Measurements from ENCODE around the gene SLC25A1. TPM values are rescaled to one million over a fixed set of nuclear protein-coding genes. Genes with fewer than 3 reads are reported as not detected.
"Not testable (repeated sequence)": the region's sequence is repeated elsewhere in the genome, so short reads cannot be mapped to it uniquely, and the experiment has no call there.

Gene SLC25A1
- total RNA-seq, 1 experiment from 2014 or later, result 151 TPM

DNA sequence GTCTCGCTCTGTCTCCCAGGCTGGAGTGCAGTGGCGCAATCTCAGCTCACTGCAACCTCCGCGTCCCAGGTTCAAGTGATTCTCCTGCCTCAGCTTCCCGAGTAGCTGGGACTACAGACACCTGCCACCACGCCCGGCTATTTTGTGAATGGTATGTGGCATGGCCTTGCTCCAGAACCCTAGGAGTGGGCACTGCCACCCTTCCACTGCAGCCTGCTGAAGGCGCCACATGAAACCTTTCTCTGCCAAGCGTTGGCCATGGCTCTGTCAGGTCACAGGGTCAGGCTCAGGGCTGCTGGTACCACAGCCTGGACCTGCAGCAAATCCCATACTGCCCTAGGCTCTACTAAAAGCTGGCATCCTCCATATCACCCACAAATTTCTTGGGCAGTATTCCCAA is 22.4 kb downstream of the SLC25A1 start:
- H3K27me3 ChIP-seq (ENCODE audit: insufficient read depth, low read length), result peaks cover 14% of the 10 kb centered on the region
- not testable (repeated sequence) for H4K91ac ChIP-seq (ENCODE audit: insufficient read length, low read depth, low read length); H3K14ac ChIP-seq (ENCODE audit: insufficient read depth, low read length); H2AK5ac ChIP-seq (ENCODE audit: insufficient read length, low read length); H3K4me1 ChIP-seq (ENCODE audit: insufficient read depth, low read length); H3K23me2 ChIP-seq (ENCODE audit: insufficient read length, low read depth, low read length, poor library complexity, severe bottlenecking); H2BK5ac ChIP-seq (ENCODE audit: insufficient read length, low read length); H3K27ac Mint-ChIP-seq; H3K9ac ChIP-seq (ENCODE audit: extremely low read depth, insufficient read length, low read length); H3K23ac ChIP-seq (ENCODE audit: insufficient read length, low read depth, low read length); H2BK20ac ChIP-seq (ENCODE audit: low read depth, low read length, poor library complexity, severe bottlenecking); H3K9me3 ChIP-seq (ENCODE audit: control insufficient read depth, low read depth, low read length); H4K5ac ChIP-seq (ENCODE audit: insufficient read length, low read depth, low read length); H2BK120ac ChIP-seq (ENCODE audit: low read depth, low read length, poor library complexity, severe bottlenecking); H3K27ac ChIP-seq (ENCODE audit: insufficient read length, low read depth, low read length); H3K79me2 ChIP-seq (ENCODE audit: insufficient read depth, low read length); H2AFZ ChIP-seq (ENCODE audit: low read length); H3K4me3 Mint-ChIP-seq; H3K4me2 ChIP-seq (ENCODE audit: insufficient read depth, insufficient read length, low read length); H3K36me3 Mint-ChIP-seq (ENCODE audit: insufficient read depth in 1 of 3, low read depth in 3 of 3); H2BK12ac ChIP-seq (ENCODE audit: insufficient read length, low read depth, low read length); H3K79me1 ChIP-seq (ENCODE audit: insufficient read depth, low read depth, low read length, poor library complexity, severe bottlenecking); H3K4ac ChIP-seq (ENCODE audit: low read depth, low read length); H3K4me1 Mint-ChIP-seq; H3K56ac ChIP-seq (ENCODE audit: insufficient read length, low read depth, low read length); H4K20me1 ChIP-seq (ENCODE audit: control insufficient read depth, insufficient read depth, insufficient read length); H2BK15ac ChIP-seq (ENCODE audit: low read depth, low read length); H3K18ac ChIP-seq (ENCODE audit: insufficient read length, low read depth, low read length); H3T11ph ChIP-seq (ENCODE audit: low read length); H4K8ac ChIP-seq (replicated peaks; ENCODE audit: insufficient read length, low read depth, low read length); DNase-seq
- peaks cover 88% of the 10 kb centered on the region for H3K27me3 Mint-ChIP-seq (ENCODE audit: low read depth)
- no CpG with 5 or more reads among the region's 9 CpGs for whole genome bisulfite sequencing (ENCODE audit: extremely low coverage, insufficient read length, low lambda C conversion rate)
- peaks cover 10 to 11% of the 10 kb centered on the region in 2 experiments for H3K9me3 Mint-ChIP-seq

Measured in H9 (cell line).